Activated CD4-positive, alpha-beta T cell treated with anti-CD3 and anti-CD28 coated beads, Interleukin-2, amount 10 ng/mL, durations not matched to agents 24 days and 14 days (primary cell): Measurements from ENCODE around the gene CEP19. TPM values are rescaled to one million over a fixed set of nuclear protein-coding genes. Genes with fewer than 3 reads are reported as not detected.
A peak's percentile ranks its signal among the peaks of the same experiment; 100 is the strongest.
"Not testable (repeated sequence)": the region's sequence is repeated elsewhere in the genome, so short reads cannot be mapped to it uniquely, and the experiment has no call there.

Experiments
- DNase-seq: peaks from one replicate; pipeline ENCODE4 v3.0.0; 2022
- H3K27ac Mint-ChIP-seq: one replicate; pipeline ENCODE4 v1.8.0; 2022; ENCODE audit warnings: mild to moderate bottlenecking, mixed read lengths
- H3K27me3 Mint-ChIP-seq: one replicate; pipeline ENCODE4 v1.8.0; 2022; ENCODE audit warnings: mixed read lengths
- H3K36me3 Mint-ChIP-seq: one replicate; pipeline ENCODE4 v1.8.0; 2022; ENCODE audit warnings: low read depth, mild to moderate bottlenecking, mixed read lengths
- H3K4me1 Mint-ChIP-seq: one replicate; pipeline ENCODE4 v1.8.0; 2021; ENCODE audit warnings: mixed read lengths
- H3K4me3 Mint-ChIP-seq: one replicate; pipeline ENCODE4 v1.8.0; 2022; ENCODE audit warnings: mild to moderate bottlenecking, moderate library complexity, mixed read lengths
- H3K9me3 Mint-ChIP-seq: one replicate; pipeline ENCODE4 v1.8.0; 2021; ENCODE audit warnings: mixed read lengths
- intact Hi-C: fragments of 100-400 bp; cut with micrococcal nuclease; formaldehyde crosslinking; loops from one replicate; pipeline ENCODE4 v1.15.1; 2023
- total RNA-seq: library from RNA; stranded (reverse); gene quantifications from 2 replicates; pipeline ENCODE4 v1.2.3, GENCODE V29; 2022

Gene CEP19
- 3.9 and 4.0 TPM in 2 replicates for total RNA-seq

GRCh38 chr3:196711838-196712513, at the start of gene CEP19, which contains the start of gene PIGX:
Gene CEP19 (minus strand): TSS chr3:196712250. CDS start chr3:196708657, 3,593 bp downstream.
Gene PIGX (plus strand): TSS chr3:196712377.
- Mint-ChIP-seq H3K4me3 (peak within 1 kb of the TSS; percentile 88), H3K36me3 (peaks cover 6% of the 10 kb centered on the region), H3K9me3 (no peaks in the 10 kb centered on the region), H3K27ac (peak within 1 kb of the TSS; percentile 97), H3K27me3 (no peaks in the 10 kb centered on the region), H3K4me1 (peaks cover 32% of the 10 kb centered on the region)
- peak; percentile 97 for DNase-seq
- intact Hi-C loops: loop anchor here (1.0 to 5.0 kb wide), 9 partner anchors 15 to 257 kb away; partner anchors contain the start of genes NCBP2, PAK2 and RNF168

DNA sequence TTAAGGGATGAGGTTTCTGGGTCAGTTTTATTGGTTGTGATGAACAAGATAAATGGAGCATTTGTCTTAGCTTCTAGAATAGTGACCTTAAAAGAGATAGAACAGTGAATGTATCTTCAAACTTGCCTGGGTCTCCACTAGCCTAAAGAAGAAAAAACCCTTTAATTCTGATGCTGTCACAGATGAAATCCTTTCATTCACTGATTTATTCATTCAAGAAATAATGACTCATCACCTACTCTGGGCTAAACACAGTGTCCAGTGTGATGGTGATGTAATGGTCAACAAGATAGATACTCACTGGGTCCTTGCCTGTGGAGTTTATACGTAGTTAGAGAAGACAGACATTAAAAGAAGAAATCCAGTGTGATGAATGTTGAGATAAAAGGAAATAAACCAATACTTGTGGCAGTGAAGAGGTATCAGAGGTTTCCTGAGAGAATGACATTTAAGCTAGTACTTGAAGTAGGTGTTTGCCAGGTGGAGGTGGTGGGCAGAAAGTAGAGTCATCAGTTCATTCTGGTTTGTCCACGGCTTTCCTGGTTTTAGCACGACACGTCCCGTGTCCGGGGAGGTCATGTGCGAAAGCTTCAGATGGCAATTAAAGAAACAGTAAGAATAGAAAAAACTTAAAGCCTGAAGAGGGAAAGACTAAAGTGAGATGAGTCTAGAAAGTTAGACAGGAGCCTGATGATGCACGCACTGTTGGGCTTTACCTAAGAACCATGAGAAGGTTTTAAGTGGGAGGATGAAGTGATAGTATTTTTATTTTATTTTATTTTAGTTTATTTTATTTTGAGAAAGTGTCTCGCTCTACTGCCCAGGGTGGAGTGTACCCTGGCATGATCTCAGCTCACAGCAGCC, 46.1 kb upstream of the CEP19 start:
- intact Hi-C loops: no loop called here
- Mint-ChIP-seq H3K27ac (peak overlapping the region; percentile 79), H3K27me3 (no peaks in the 10 kb centered on the region), H3K4me3 (no peak overlapping the region), H3K36me3 (peaks cover 57% of the 10 kb centered on the region), H3K9me3 (peaks cover 11% of the 10 kb centered on the region), H3K4me1 (peaks cover 37% of the 10 kb centered on the region)
- DNase-seq: no peak

GRCh38 chr3:196756732-196757131, 44.7 kb upstream of the CEP19 start:
- Mint-ChIP-seq H3K4me1 (peaks cover 37% of the 10 kb centered on the region), H3K36me3 (peaks cover 63% of the 10 kb centered on the region)

GRCh38 chr3:196754091-196754981, 42.3 kb upstream of the CEP19 start:
- H3K9me3 Mint-ChIP-seq: peaks cover 7% of the 10 kb centered on the region
- H3K36me3 Mint-ChIP-seq: peaks cover 71% of the 10 kb centered on the region
- no peaks in the 10 kb centered on the region for H3K27me3 Mint-ChIP-seq
- peaks cover 43% of the 10 kb centered on the region for H3K4me1 Mint-ChIP-seq
- DNase-seq: no peak
- H3K27ac Mint-ChIP-seq: peak overlapping the region; percentile 29
- H3K4me3 Mint-ChIP-seq: no peak overlapping the region
- intact Hi-C loops: no loop called here

More at GRCh38 chr3:196756732-196757131, 44.7 kb upstream of the CEP19 start:
- no peak for DNase-seq
- Mint-ChIP-seq H3K9me3 (peaks cover 11% of the 10 kb centered on the region), H3K4me3 (no peak overlapping the region), H3K27ac (peak overlapping the region; percentile 43), H3K27me3 (no peaks in the 10 kb centered on the region)
- intact Hi-C loops: no loop called here

DNA sequence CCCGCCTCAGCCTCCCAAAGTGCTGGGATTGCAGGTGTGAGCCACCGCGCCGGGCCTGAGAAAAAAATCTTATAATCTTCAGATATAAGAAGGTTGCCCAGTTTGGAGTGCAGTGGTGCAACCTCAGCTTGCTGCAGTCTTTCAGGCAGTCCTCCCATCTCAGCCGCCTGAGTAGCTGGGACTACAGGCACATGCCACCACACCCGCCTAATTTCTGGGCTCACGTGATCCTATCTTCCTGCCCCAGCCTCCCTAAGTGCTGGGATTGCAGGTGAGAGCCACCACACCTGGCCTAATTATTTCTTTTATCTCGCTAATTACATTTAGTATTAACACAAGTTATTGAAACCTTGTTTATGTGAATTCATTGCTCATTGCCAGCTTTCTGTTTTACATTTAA, 41.2 kb upstream of the CEP19 start:
- H3K36me3 Mint-ChIP-seq: peaks cover 80% of the 10 kb centered on the region
- H3K4me3 Mint-ChIP-seq: no peak overlapping the region
- no peak overlapping the region for H3K27ac Mint-ChIP-seq
- intact Hi-C loops: no loop called here
- DNase-seq: no peak
- H3K9me3 Mint-ChIP-seq: peaks cover 7% of the 10 kb centered on the region
- no peaks in the 10 kb centered on the region for H3K27me3 Mint-ChIP-seq
- peaks cover 47% of the 10 kb centered on the region for H3K4me1 Mint-ChIP-seq

- no peak overlapping the region for H3K4me3 Mint-ChIP-seq
- H3K27ac Mint-ChIP-seq: no peak overlapping the region
- DNase-seq: no peak
- peaks cover 35% of the 10 kb centered on the region for H3K4me1 Mint-ChIP-seq
- intact Hi-C loops: no loop called here
- H3K36me3 Mint-ChIP-seq: peaks cover 64% of the 10 kb centered on the region
- no peaks in the 10 kb centered on the region for H3K9me3 Mint-ChIP-seq
- no peaks in the 10 kb centered on the region for H3K27me3 Mint-ChIP-seq
Observed at GRCh38 chr3:196749125-196749524, 37.1 kb upstream of the CEP19 start.

- H3K9me3 Mint-ChIP-seq: not testable (repeated sequence)
Observed at GRCh38 chr3:196743569-196743968, 31.5 kb upstream of the CEP19 start.

GRCh38 chr3:196741249-196741889, 29.3 kb upstream of the CEP19 start:
- Mint-ChIP-seq H3K9me3 (no peaks in the 10 kb centered on the region), H3K27ac (peak overlapping the region; percentile 98), H3K4me1 (peaks cover 25% of the 10 kb centered on the region), H3K27me3 (no peaks in the 10 kb centered on the region), H3K36me3 (peaks cover 36% of the 10 kb centered on the region), H3K4me3 (peak overlapping the region; percentile 96)
- DNase-seq: no peak
- intact Hi-C loops: loop anchor here (2.0 to 5.0 kb wide), 3 partner anchors 61 to 239 kb away; partner anchors contain the start of gene RNF168

More at GRCh38 chr3:196743569-196743968, 31.5 kb upstream of the CEP19 start:
- Mint-ChIP-seq H3K4me1 (peaks cover 30% of the 10 kb centered on the region), H3K36me3 (peaks cover 36% of the 10 kb centered on the region)
- H3K27me3 Mint-ChIP-seq, H3K4me3 Mint-ChIP-seq, DNase-seq, H3K27ac Mint-ChIP-seq: not testable (repeated sequence)
- intact Hi-C loops: loop anchor here (5.0 kb wide), 1 partner anchor 59 kb away; no protein-coding TSS in a partner anchor

DNA sequence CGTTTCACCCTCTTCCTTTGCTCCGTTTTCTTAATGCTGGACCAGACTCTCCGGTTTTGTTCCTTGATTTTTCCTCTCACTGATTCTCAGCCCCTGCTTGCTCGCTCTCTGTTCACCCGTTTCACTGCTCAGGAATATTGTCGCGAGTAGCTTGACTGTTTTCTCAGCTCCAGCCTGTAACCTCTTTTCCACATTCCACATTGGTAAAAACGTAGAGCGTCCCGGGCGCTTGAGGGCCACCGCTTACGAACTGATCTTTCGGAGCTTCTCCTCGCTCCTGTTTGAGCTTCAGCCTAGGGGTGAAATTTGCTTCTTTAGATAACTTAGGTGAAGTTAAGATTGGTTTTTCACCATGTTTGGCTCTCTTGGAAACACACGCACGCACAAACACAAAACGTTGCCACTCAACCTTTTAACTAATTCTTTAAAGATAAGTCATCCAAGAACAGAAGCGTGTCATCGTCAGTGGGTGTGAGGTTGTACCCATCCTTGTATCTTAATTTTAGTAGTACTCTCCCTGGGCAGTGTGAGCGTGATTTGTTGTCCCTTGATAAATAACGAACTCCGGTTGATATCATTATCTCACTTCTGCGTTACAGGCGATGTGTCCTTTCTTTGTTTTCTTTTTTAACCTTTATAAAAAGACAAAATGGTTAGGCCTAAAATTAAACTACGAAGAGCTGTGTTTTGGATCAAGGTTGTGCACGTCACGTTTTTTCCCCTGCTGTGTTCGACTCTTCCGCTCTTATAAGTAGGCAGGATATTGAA, 28.6 kb upstream of the CEP19 start:
- intact Hi-C loops: loop anchor here (1.0 to 5.0 kb wide), 4 partner anchors 13 to 238 kb away; partner anchors contain the start of gene RNF168

DNA sequence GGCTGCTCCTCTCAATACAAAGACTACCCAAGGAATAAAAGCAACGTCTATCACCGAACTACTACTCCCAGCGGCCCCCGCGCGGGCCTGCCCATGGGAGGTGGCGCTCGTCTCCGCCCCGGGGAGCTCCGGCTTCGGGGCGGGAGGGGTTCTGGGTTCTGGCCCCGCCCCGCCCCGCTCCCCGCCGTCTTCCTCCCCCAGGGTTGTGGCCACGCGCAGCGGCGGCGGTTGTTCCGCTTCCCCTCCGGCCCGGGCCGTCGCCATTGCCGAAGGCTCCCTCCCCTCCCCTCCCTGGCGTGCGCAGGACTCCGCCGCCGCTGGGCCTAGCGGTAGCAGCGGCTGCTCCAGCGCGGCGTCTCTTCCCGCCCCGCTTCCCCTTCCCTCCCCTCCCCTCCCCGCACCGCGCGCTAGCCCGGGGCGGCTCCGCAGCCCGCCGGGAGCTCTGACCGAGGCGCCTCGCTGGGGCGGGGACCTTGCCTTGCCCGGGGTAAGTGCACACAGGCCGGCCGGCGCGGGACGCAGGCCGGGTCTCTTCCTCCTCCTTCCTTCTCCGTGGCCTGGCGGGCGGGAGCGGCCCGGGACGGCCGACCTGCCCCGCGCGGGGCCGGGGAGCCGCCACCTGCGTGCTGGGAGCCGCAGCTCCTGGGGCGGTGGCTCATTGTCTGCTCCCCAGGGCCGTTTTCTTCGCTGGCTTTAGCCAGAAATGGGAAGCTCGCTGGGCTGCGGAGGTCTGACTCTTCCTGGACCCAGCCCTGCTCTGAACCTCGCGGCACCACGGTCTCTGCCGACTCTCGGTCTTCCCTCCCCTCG, 27.8 kb upstream of the CEP19 start, which contains the start of gene PAK2:
TSS of gene PAK2 (plus strand) at position 187 of the 810 bp plus-strand sequence. CDS start 42,790 bp downstream, outside the sequence.
- DNase-seq: peak; percentile 97
- H3K4me1 Mint-ChIP-seq: peaks cover 22% of the 10 kb centered on the region
- H3K27ac Mint-ChIP-seq: peak within 1 kb of the TSS; percentile 98
- peak within 1 kb of the TSS; percentile 96 for H3K4me3 Mint-ChIP-seq
- H3K36me3 Mint-ChIP-seq: peaks cover 35% of the 10 kb centered on the region
- H3K9me3 Mint-ChIP-seq: no peaks in the 10 kb centered on the region
- no peaks in the 10 kb centered on the region for H3K27me3 Mint-ChIP-seq
- intact Hi-C loops: loop anchor here (1.0 to 5.0 kb wide), 7 partner anchors 13 to 237 kb away; partner anchors contain the start of genes CEP19, FBXO45, PIGX and RNF168

More for the DNA sequence above, 28.6 kb upstream of the CEP19 start:
- Mint-ChIP-seq H3K27ac (peak overlapping the region; percentile 98), H3K36me3 (peaks cover 33% of the 10 kb centered on the region), H3K9me3 (no peaks in the 10 kb centered on the region), H3K27me3 (no peaks in the 10 kb centered on the region), H3K4me1 (peaks cover 22% of the 10 kb centered on the region), H3K4me3 (peak overlapping the region; percentile 96)
- DNase-seq: peak; percentile 82

DNA sequence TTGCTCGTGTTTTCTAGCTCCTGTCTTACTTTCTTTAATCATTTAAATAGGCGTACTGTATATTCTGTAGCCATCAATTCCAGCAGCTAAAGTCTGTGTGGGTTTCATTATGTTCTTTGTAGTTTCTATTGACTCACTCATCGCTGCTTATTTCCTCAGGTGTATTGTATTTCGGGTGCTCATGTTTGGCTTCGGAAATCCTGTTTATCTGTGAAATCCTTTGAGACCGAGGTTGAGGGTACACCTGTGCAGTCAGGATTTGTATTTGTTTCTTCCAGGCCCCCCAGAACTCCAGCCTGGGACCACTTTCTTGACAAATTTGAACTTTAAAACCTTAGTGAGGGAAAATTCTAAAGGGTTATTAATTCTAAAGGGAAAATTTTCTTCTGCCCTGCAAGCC, 25.6 kb upstream of the CEP19 start:
- Mint-ChIP-seq H3K9me3 (no peaks in the 10 kb centered on the region), H3K27ac (no peak overlapping the region), H3K36me3 (peaks cover 40% of the 10 kb centered on the region), H3K27me3 (no peaks in the 10 kb centered on the region), H3K4me3 (no peak overlapping the region), H3K4me1 (peaks cover 16% of the 10 kb centered on the region)
- intact Hi-C loops: no loop called here
- DNase-seq: peak; percentile 50
